Measurements from ENCODE around the gene LAPTM4A.
A peak's percentile ranks its signal among the peaks of the same experiment; 100 is the strongest.

Gene LAPTM4A

DNA sequence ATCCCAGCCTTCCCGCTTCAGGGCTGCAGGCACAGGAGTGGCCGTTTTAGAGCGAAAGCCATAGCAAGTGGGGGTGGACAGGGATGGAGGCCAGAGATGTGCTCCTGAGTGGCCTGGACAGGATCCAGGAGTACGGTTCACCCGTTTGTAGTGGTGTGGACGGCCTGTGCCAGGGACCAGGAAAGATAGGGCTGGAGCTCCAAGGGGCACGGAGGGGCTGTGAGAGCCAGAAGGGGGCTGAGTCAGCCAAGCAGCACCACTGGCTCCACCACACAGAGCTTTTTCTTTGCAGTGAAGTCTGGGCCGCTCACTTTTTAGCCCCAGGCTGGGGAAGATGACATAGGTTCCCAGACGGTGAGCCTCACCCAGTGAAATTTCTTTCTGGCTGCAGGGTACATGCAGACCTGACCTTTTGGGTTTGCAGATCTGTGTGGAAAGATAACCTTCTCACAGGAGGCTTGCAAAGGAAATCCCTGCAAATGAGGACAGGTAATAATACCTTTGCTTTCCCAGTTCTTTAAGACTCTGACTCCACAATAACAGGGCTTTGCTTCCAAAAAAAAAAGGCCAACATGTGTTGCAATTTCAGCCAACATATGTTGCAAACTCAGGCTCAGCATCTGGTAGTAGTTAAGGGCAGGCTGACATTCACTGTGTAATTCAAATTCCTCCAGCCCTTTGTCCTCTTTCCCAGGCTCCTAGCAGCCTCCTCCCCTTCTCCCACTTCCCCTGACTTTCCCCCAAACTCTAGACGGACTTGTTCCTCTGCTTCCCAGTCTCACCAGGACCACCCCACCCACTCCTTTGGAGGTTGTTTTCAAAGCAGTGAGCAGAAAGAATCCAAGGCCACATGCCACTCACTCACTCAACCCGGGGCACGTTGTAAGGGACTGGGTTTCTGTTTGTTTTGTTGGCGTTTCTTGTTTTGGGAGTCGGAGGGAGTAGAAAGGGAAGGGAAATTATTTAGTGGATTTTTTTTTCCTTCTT, 20.3 kb upstream of the LAPTM4A start:
- H3K27ac ChIP-seq, result peak overlapping the region; percentile 99
- POLR2A ChIA-PET (ENCODE audit: low non-redundant PET), result interaction anchor here (1.5 kb wide), 1 partner anchor 20 kb away, joined by 7 read pairs; the partner anchor contains the start of gene LAPTM4A
- CTCF ChIA-PET, result interaction anchor here (0.7 to 1.6 kb wide), 2 partner anchors 56 to 146 kb away, joined by 8 to 9 read pairs; no protein-coding TSS in a partner anchor
- peak; percentile 81 for DNase-seq (ENCODE audit: low spot score)
- TF ChIP-seq, protein P1, sequence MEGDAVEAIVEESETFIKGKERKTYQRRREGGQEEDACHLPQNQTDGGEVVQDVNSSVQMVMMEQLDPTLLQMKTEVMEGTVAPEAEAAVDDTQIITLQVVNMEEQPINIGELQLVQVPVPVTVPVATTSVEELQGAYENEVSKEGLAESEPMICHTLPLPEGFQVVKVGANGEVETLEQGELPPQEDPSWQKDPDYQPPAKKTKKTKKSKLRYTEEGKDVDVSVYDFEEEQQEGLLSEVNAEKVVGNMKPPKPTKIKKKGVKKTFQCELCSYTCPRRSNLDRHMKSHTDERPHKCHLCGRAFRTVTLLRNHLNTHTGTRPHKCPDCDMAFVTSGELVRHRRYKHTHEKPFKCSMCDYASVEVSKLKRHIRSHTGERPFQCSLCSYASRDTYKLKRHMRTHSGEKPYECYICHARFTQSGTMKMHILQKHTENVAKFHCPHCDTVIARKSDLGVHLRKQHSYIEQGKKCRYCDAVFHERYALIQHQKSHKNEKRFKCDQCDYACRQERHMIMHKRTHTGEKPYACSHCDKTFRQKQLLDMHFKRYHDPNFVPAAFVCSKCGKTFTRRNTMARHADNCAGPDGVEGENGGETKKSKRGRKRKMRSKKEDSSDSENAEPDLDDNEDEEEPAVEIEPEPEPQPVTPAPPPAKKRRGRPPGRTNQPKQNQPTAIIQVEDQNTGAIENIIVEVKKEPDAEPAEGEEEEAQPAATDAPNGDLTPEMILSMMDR (conservative IDR thresholded peaks at IDR 0.05; ENCODE audit: low read depth), result no peak

- TF ChIP-seq, protein P1 (conservative IDR thresholded peaks at IDR 0.05; ENCODE audit: low read depth), result no peak
- CTCF ChIA-PET, result interaction anchor here (0.6 kb wide), 1 partner anchor 14 kb away, joined by 3 read pairs; no protein-coding TSS in a partner anchor
- H3K27ac ChIP-seq, result peak overlapping the region; percentile 97
- POLR2A ChIA-PET (ENCODE audit: low non-redundant PET), result no interaction called here
- DNase-seq (ENCODE audit: low spot score), result no peak
These were observed 18.3 kb upstream of the LAPTM4A start for GRCh38 chr2:20069756-20070155.

- peak overlapping the region; percentile 97 for H3K27ac ChIP-seq
- ChIA-PET CTCF (no interaction called here), POLR2A (ENCODE audit: low non-redundant PET) (interaction anchor here (0.6 kb wide), 1 partner anchor 17 kb away, joined by 3 read pairs; the partner anchor contains the start of gene LAPTM4A)
- TF ChIP-seq, protein P1 (conservative IDR thresholded peaks at IDR 0.05; ENCODE audit: low read depth), result no peak
- DNase-seq (ENCODE audit: low spot score), result peak; percentile 84
These were observed 16.7 kb upstream of the LAPTM4A start for GRCh38 chr2:20067992-20068584.

DNA sequence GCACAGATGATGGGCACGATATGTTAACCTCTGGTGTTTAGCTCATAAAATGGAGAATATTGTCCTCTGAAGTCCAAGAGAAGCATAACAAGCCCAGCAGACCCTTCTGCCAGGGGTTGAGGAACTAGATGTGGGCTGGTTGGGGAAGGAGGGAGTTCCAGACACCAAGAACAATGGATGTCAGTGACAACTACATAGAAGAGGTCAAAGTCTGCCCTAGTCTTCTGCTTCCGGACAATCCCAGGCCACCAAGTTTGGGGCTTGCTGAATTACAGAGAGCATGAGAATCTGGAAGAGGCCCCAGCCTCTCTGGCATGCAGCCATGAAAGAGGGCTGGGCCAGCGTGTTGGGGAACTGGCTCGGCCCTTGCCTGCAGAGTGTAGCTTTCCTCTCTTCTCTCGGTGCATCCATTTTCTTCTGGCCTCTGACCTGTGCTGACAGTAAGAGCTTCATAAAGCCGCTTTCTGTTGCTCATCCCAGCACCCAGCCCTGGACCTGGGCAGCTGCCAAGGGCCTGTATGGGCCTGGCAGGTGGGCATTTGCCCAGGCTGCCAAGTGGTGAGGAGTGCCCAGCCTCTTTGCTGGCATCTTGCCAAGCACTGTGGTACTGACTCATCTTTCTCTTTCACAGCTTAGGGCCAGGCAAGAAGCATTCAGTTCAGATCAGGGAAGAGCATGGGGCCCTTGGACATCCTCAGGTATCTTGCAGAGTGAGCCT, 14.6 kb upstream of the LAPTM4A start:
- ChIA-PET POLR2A (ENCODE audit: low non-redundant PET) (no interaction called here), CTCF (interaction anchor here (0.7 to 0.9 kb wide), 3 partner anchors 11 to 110 kb away, joined by 3 to 4 read pairs (median 3); no protein-coding TSS in a partner anchor)
- TF ChIP-seq, protein P1 (conservative IDR thresholded peaks at IDR 0.05; ENCODE audit: low read depth), result no peak
- peak; percentile 94 for DNase-seq (ENCODE audit: low spot score)
- H3K27ac ChIP-seq, result peak overlapping the region; percentile 94

DNA sequence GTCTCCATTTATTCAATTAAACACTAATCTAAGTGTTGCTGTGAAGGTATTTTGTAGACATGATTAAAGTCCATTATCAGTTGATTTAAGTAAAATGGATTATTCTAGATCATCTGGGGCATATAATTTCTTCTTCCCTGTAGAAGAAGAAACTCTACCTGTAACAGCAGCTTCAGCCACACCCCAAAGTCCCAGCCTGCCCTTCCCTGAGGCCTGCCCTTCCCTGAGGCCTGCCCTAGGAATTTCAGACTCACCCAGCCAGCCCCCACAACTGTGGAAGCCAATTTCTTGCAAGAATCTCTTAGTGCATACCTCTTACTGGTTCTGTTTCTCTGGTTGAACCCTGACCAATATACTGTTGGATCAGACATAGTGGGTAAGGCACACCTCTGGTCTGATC, 13.4 kb upstream of the LAPTM4A start:
- TF ChIP-seq, protein P1 (conservative IDR thresholded peaks at IDR 0.05; ENCODE audit: low read depth), result no peak
- POLR2A ChIA-PET (ENCODE audit: low non-redundant PET), result no interaction called here
- CTCF ChIA-PET, result no interaction called here

GRCh38 chr2:20064421-20064820, 13.0 kb upstream of the LAPTM4A start:
- ChIA-PET POLR2A (ENCODE audit: low non-redundant PET) (no interaction called here), CTCF (no interaction called here)
- TF ChIP-seq, protein P1 (conservative IDR thresholded peaks at IDR 0.05; ENCODE audit: low read depth), result no peak
- no peak for DNase-seq (ENCODE audit: low spot score)
- peak overlapping the region; percentile 68 for H3K27ac ChIP-seq

More for the DNA sequence above, 13.4 kb upstream of the LAPTM4A start:
- DNase-seq (ENCODE audit: low spot score), result no peak
- H3K27ac ChIP-seq, result peak overlapping the region; percentile 68

Data from RWPE1 (cell line).